Osteoblast (primary cell): ENCODE data around the gene A4GALT. TPM values are rescaled to one million over a fixed set of nuclear protein-coding genes. Genes with fewer than 3 reads are reported as not detected.

Experiments used
- DNase-seq: peaks from one replicate; pipeline ENCODE4 v3.0.0; 2011; ENCODE audit warnings: low spot score, mixed read lengths; ENCODE audit not compliant: insufficient read length; ENCODE audit errors: missing footprints
- H2AFZ ChIP-seq: 2 replicates; pipeline ENCODE4 v1.6.0; 2011; ENCODE audit warnings: mild to moderate bottlenecking, low read length
- H3K27ac ChIP-seq: 2 replicates; pipeline ENCODE4 v1.5.1; 2011; ENCODE audit warnings: mild to moderate bottlenecking, low read depth, low read length, moderate library complexity
- H3K27me3 ChIP-seq: 2 replicates; pipeline ENCODE4 v1.6.0; 2012; ENCODE audit warnings: mild to moderate bottlenecking, control low read depth, inconsistent platforms, low read length, moderate library complexity; ENCODE audit not compliant: insufficient read depth
- H3K36me3 ChIP-seq: 2 replicates; pipeline ENCODE4 v1.5.1; 2011; ENCODE audit warnings: mild to moderate bottlenecking, low read length, control low read depth, moderate library complexity; ENCODE audit not compliant: insufficient read depth
- H3K4me1 ChIP-seq: 2 replicates; pipeline ENCODE4 v1.5.1; 2011; ENCODE audit warnings: mild to moderate bottlenecking, low read length, control low read depth, moderate library complexity; ENCODE audit not compliant: insufficient read depth
- H3K4me2 ChIP-seq: 2 replicates; pipeline ENCODE4 v1.6.0; 2011; ENCODE audit warnings: mild to moderate bottlenecking, low read length; ENCODE audit not compliant: insufficient read depth
- H3K4me3 ChIP-seq: fragments of 200-600 bp; sonication (generic); 3 replicates; pipeline ENCODE4 v1.5.1; 2012; ENCODE audit warnings: mild to moderate bottlenecking, low read length, inconsistent platforms; ENCODE audit not compliant: insufficient read depth
- H3K79me2 ChIP-seq: 2 replicates; pipeline ENCODE4 v1.6.0; 2012; ENCODE audit warnings: mild to moderate bottlenecking, low read length, control low read depth, inconsistent platforms; ENCODE audit not compliant: insufficient read depth
- H3K9me3 ChIP-seq: 2 replicates; pipeline ENCODE4 v1.5.1; 2011; ENCODE audit warnings: low read depth, low read length, control low read depth
- H4K20me1 ChIP-seq: 2 replicates; pipeline ENCODE4 v1.6.0; 2012; ENCODE audit warnings: mild to moderate bottlenecking, low read length, control low read depth; ENCODE audit not compliant: insufficient read depth
- CTCF ChIP-seq: IDR thresholded peaks from 2 replicates; pipeline ENCODE4 v1.5.1; 2011; ENCODE audit warnings: mild to moderate bottlenecking, low read depth, low read length, moderate library complexity; ENCODE audit errors: extremely low read depth
- total RNA-seq: library from RNA; depleted of rRNA; stranded (reverse); fragments of >200 nt; gene quantifications from 2 replicates; pipeline ENCODE4 v1.2.3, GENCODE V29; 2012

Gene A4GALT
- total RNA-seq, 1 donor: 19.9 TPM

DNA sequence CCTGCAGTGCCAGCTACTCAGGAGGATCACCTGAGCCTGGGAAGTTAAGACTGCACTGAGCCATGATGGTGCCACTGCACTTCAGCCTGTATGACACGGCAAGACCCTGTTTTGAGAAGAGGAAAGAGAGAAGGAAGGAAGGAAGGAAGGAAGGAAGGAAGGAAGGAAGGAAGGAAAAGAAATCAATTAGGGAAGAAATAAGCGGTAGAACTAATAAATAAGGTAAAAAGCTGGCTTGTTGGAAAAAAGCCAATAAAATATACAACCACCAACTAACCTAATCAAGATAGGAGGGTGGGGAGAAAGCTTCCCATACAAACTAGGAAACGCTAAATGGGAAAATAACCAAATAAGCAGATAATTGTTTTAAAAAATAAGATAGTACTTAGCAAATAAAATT lies 12.3 kb downstream of the A4GALT start:
- no peak overlapping the region for H3K4me2 ChIP-seq
- H3K4me1 ChIP-seq: no peaks in the 10 kb centered on the region
- H3K79me2 ChIP-seq: peaks cover 44% of the 10 kb centered on the region
- no peaks in the 10 kb centered on the region for H3K36me3 ChIP-seq
- peaks cover 2% of the 10 kb centered on the region for H3K9me3 ChIP-seq
- H3K4me3 ChIP-seq: no peak overlapping the region
- H2AFZ ChIP-seq: no peak overlapping the region
- H3K27me3 ChIP-seq: no peaks in the 10 kb centered on the region
- H4K20me1 ChIP-seq: no peaks in the 10 kb centered on the region
- TF ChIP-seq CTCF: no peak
- H3K27ac ChIP-seq: no peak overlapping the region
- no peak for DNase-seq

DNA sequence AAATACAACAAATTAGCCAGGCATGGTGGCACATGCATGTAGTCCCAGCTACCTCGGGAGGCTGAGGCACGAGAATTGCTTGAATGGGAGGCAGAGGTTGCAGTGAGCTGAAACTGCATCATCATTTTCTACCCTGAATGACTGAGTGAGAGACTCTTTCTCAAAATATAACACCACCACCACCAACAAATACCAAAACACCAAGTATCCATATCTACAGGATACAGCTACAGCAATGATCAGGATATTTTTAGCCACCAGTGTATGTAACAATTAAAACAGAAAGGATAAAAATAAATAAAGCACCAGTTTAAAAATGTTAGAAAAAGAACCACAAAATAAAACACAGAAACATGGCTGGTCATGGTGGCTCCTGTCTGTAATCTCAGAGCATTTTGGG lies 13.2 kb downstream of the A4GALT start:
- Histone ChIP-seq H4K20me1 (no peaks in the 10 kb centered on the region), H3K27ac (no peak overlapping the region), H3K4me1 (no peaks in the 10 kb centered on the region), H3K4me2 (no peak overlapping the region), H2AFZ (no peak overlapping the region), H3K79me2 (peaks cover 43% of the 10 kb centered on the region), H3K27me3 (no peaks in the 10 kb centered on the region), H3K4me3 (no peak overlapping the region), H3K36me3 (no peaks in the 10 kb centered on the region), H3K9me3 (peaks cover 2% of the 10 kb centered on the region)
- peak; percentile 14 for DNase-seq
- no peak for TF ChIP-seq CTCF

DNA sequence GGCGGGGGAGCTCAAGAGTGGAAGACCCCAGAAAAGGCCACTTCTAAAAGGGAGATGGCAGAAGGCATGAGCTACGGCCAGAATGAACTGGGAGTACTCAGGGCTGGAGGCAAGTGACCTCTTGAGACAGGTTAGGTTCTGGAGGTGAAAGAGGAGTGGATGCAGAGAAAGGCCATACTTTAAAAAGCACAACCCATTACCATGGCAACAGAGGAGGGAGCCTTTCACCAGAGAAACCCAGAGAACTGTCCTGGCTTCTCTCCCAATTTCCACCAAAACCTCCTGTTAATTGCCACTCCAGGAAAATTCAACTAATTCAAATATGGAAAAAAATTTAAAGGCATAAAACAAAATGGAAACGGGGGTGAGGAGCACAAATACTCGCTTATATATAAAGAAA lies 15.8 kb downstream of the A4GALT start:
- Histone ChIP-seq H3K36me3 (no peaks in the 10 kb centered on the region), H3K4me1 (no peaks in the 10 kb centered on the region), H3K9me3 (peaks cover 2% of the 10 kb centered on the region), H2AFZ (no peak overlapping the region), H3K4me2 (no peak overlapping the region), H3K79me2 (peaks cover 48% of the 10 kb centered on the region), H3K27ac (no peak overlapping the region), H3K4me3 (no peak overlapping the region), H4K20me1 (no peaks in the 10 kb centered on the region), H3K27me3 (no peaks in the 10 kb centered on the region)
- no peak for TF ChIP-seq CTCF
- DNase-seq: peak; percentile 62

GRCh38 chr22:42702675-42703074 lies 18.0 kb downstream of the A4GALT start:
- Histone ChIP-seq H3K4me1 (peaks cover 13% of the 10 kb centered on the region), H3K79me2 (peaks cover 39% of the 10 kb centered on the region), H3K27ac (no peak overlapping the region), H3K27me3 (no peaks in the 10 kb centered on the region), H4K20me1 (no peaks in the 10 kb centered on the region), H3K9me3 (no peaks in the 10 kb centered on the region), H3K36me3 (no peaks in the 10 kb centered on the region), H3K4me3 (no peak overlapping the region), H2AFZ (no peak overlapping the region), H3K4me2 (no peak overlapping the region)
- no peak for TF ChIP-seq CTCF
- DNase-seq: peak; percentile 34
